Mucosa of descending colon (tissue), 3 donors: ENCODE data around the gene AGBL3. TPM values are rescaled to one million over a fixed set of nuclear protein-coding genes. Genes with fewer than 3 reads are reported as not detected.
"Not testable (repeated sequence)": the region's sequence is repeated elsewhere in the genome, so short reads cannot be mapped to it uniquely, and the experiment has no call there.

Experiments
- ATAC-seq: fragments of 200-7000 bp; cut with Tn5 transposase; one replicate; pipeline ENCODE4 v1.9.1; 2020; ENCODE audit warnings: mild to moderate bottlenecking, moderate library complexity
- DNase-seq, 3 donors: peaks; one replicate each; pipeline ENCODE4 v3.0.0-alpha.2; 2020
- H3K36me3 ChIP-seq: fragments of 200-600 bp; one replicate; pipeline ENCODE4 v1.8.0; 2021; ENCODE audit warnings: low read depth, mild to moderate bottlenecking
- H3K4me1 ChIP-seq: fragments of 200-600 bp; one replicate; pipeline ENCODE4 v1.8.0; 2021; ENCODE audit warnings: low read depth, mild to moderate bottlenecking
- H3K4me3 ChIP-seq: fragments of 200-600 bp; one replicate; pipeline ENCODE4 v1.8.0; 2021; ENCODE audit warnings: mild to moderate bottlenecking
- H3K9me3 ChIP-seq: fragments of 200-600 bp; one replicate; pipeline ENCODE4 v1.8.0; 2021; ENCODE audit warnings: mild to moderate bottlenecking
- intact Hi-C, 2 donors: fragments of 100-400 bp; cut with DNase I in 1 of 2; cut with micrococcal nuclease in 1 of 2; formaldehyde crosslinking; loops; one replicate each; pipeline versions ENCODE4 v1.11.0 to v1.11.1; 2022; cut with DNase I, micrococcal nuclease
- total RNA-seq, 3 donors: library from RNA; stranded (reverse); fragmentation: NEBNext Ultra II Directional in 2 of 3; extraction: Animal tissue kit (Norgen Biotek cat#: 25700) in 2 of 3; gene quantifications; one replicate each; pipeline versions ENCODE4 v1.2.1 to v1.2.4, GENCODE V29; 2021 to 2023
- TF ChIP-seq, protein P1 (sequence below): fragments of 200-600 bp; IDR thresholded peaks from one replicate; pipeline ENCODE4 v1.8.0; 2022; ENCODE audit warnings: antibody characterized with exemption, mild to moderate bottlenecking
- donor health status: DM: no; HTN: no; CAD: no; lungs with moderate emphysema.
- donor health status: DM: no; HTN: no; CAD: no.
- donor health status: DM: no; HTN: yes; CAD: no.

Gene AGBL3
- total RNA-seq, 3 donors from 2014 or later: 1.6 to 2.5 (median 1.9) TPM

DNA sequence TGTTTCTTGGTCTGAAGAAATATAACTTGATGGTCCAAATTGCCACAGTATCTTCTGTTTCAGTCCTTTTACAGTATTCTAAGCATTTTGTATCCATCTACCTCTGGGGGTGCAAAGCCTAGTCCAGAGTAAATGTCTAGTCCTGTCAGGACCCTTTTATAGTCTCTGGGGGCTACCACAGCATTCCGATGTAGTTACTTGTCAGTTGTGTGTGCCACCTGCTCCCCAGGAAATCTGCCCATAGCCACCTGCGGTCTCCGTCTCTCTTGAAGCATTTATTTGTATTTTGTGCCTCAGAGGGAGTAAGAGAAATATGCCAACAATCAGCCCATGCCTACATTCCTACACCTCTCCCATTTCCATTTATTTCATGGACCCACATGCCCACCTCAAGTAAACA is 12.8 kb downstream of the AGBL3 start:
- TF ChIP-seq, protein P1, sequence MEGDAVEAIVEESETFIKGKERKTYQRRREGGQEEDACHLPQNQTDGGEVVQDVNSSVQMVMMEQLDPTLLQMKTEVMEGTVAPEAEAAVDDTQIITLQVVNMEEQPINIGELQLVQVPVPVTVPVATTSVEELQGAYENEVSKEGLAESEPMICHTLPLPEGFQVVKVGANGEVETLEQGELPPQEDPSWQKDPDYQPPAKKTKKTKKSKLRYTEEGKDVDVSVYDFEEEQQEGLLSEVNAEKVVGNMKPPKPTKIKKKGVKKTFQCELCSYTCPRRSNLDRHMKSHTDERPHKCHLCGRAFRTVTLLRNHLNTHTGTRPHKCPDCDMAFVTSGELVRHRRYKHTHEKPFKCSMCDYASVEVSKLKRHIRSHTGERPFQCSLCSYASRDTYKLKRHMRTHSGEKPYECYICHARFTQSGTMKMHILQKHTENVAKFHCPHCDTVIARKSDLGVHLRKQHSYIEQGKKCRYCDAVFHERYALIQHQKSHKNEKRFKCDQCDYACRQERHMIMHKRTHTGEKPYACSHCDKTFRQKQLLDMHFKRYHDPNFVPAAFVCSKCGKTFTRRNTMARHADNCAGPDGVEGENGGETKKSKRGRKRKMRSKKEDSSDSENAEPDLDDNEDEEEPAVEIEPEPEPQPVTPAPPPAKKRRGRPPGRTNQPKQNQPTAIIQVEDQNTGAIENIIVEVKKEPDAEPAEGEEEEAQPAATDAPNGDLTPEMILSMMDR: no peak
- Histone ChIP-seq H3K9me3 (no peaks in the 10 kb centered on the region), H3K4me1 (no peaks in the 10 kb centered on the region), H3K4me3 (no peak overlapping the region), H3K36me3 (no peaks in the 10 kb centered on the region)
- intact Hi-C loops: no loop called here
- no peak for DNase-seq
- no peak for ATAC-seq

DNA sequence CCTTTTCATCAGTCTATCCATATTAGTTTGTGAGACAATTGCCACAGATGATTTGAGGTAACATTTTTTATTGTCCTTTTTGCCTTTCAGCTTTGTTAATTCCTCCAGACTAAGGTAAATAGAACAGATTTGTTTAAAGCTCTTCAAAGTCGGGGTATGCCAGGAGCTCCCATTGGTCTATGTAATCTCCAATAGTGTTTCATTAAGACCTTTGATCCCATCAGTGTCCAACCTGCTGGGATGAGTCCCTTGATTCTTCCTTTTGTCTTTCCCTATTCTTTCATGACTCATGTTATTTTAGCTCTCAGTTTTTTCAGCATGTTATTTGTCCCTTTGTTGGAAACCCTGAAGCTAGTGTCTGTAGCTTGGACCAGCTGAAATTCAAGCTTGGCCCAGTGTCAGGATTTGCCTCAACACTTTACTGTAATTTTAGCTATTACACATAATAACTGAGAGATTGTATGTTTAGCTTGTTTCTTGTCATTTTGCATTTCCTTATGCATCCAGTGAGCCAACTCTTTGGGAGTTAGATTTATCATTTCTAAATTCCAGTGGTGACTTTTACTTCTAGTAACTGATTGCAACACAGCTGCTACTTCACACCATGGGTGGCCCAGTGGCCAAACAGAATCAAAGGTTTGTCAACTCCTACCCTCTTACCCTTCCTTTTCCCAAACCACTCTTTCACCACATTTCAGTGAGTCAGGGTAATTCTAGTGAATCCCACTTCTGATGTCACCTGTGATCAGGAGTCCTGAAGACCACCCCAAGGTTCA is 15.3 kb downstream of the AGBL3 start:
- no peaks in the 10 kb centered on the region for H3K9me3 ChIP-seq
- H3K36me3 ChIP-seq: no peaks in the 10 kb centered on the region
- TF ChIP-seq, protein P1: no peak
- ATAC-seq (no peak), DNase-seq (no peak)
- no peaks in the 10 kb centered on the region for H3K4me1 ChIP-seq
- intact Hi-C loops: no loop called here
- H3K4me3 ChIP-seq: no peak overlapping the region

DNA sequence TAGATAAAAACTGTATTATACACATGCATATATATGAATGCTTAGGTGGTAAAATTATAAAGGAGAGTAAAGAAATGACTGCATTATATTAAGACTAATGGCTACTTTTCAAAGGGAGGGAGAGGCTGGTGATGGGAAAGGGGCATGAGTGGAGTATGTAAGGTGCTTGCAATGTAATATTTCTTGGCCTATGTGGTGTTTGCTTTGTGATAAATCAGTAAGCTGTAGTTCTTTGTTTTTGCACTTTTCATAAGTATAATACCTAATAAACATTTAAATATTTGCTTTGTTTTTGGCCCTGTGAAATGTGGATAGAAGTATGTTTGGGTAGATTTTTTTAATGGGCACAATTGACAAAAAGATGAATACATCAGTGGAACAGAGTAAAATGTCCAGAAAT is 25.9 kb downstream of the AGBL3 start:
- ATAC-seq (no peak), DNase-seq (no peak)
- Histone ChIP-seq H3K4me1 (no peaks in the 10 kb centered on the region), H3K36me3 (no peaks in the 10 kb centered on the region), H3K4me3 (no peak overlapping the region), H3K9me3 (no peaks in the 10 kb centered on the region)
- intact Hi-C loops: loop anchor here in 1 of 2 donors (10.0 kb wide), 1 partner anchor 123 kb away; no protein-coding TSS in a partner anchor
- TF ChIP-seq, protein P1: no peak

DNA sequence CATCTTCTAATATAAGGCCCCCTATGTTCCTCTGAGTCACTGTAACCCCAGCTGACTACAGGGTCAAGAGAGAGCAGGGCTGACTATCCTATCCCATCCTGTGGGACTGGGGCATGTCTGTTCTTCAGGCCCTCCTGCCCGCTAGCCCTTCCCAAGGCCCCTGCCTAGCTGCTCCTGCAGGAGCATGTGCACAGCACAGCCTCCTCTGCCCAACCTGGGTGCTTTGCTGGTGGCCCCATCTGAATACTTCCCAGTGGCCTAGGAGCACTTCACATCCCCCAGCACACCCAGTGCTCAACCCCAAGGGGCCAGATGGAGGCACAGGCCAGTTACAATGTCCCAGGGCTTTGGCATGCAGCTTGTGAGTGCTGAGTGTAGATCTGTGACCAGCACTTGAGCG is 37.3 kb downstream of the AGBL3 start:
- intact Hi-C loops: no loop called here
- Histone ChIP-seq H3K36me3 (no peaks in the 10 kb centered on the region), H3K9me3 (no peaks in the 10 kb centered on the region), H3K4me1 (no peaks in the 10 kb centered on the region), H3K4me3 (no peak overlapping the region)
- TF ChIP-seq, protein P1: no peak
- DNase-seq (no peak), ATAC-seq (no peak)

DNA sequence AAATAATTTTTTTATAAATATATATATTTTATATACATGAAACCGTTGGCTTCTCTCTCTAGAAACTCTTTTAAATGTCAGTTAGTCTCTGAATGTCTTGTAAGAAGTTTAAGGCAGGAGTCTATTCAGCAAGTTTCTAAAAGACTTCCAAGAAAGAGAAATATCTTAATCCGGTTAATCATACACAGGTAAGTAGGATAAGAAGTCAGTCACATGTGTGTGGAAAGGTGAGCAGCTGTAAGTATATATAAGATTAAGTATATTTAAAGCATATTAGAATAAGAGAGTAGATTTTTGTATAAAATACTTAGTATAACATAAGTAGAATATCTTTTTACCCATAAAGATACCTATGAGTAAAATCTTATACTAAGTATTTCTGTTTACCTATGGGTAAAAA is 48.9 kb downstream of the AGBL3 start:
- Histone ChIP-seq H3K9me3 (no peaks in the 10 kb centered on the region), H3K4me3 (no peak overlapping the region), H3K4me1 (no peaks in the 10 kb centered on the region), H3K36me3 (no peaks in the 10 kb centered on the region)
- TF ChIP-seq, protein P1: no peak
- intact Hi-C loops: no loop called here
- DNase-seq: no peak
- ATAC-seq: no peak

DNA sequence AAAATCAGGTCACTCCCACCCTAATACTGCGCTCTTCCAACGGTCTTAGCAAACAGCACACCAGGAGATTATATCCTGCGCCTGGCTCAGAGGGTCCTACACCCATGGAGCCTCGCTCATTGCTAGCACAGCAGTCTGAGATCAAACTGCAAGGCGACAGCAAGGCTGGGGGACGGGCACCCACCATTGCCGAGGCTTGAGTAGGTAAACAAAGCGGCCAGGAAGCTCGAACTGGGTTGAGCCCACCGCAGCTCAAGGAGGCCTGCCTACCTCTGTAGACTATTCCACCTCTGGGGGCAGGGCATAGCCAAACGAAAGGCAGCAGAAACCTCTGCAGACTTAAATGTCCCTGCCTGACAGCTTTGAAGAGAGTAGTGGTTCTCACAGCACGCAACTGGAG is 80.7 kb downstream of the AGBL3 start:
- intact Hi-C loops, ATAC-seq: not testable (repeated sequence)

More for the DNA sequence above, 80.7 kb downstream of the AGBL3 start:
- H3K4me3 ChIP-seq, DNase-seq, H3K36me3 ChIP-seq, H3K9me3 ChIP-seq, H3K4me1 ChIP-seq: not testable (repeated sequence)
